ENCODE results near the gene DAGLB. TPM values are rescaled to one million over a fixed set of nuclear protein-coding genes. Genes with fewer than 3 reads are reported as not detected.

DAGLB gene
- total RNA-seq, 2 donors from 2014 or later, result 5.7 to 9.4 TPM

DNA sequence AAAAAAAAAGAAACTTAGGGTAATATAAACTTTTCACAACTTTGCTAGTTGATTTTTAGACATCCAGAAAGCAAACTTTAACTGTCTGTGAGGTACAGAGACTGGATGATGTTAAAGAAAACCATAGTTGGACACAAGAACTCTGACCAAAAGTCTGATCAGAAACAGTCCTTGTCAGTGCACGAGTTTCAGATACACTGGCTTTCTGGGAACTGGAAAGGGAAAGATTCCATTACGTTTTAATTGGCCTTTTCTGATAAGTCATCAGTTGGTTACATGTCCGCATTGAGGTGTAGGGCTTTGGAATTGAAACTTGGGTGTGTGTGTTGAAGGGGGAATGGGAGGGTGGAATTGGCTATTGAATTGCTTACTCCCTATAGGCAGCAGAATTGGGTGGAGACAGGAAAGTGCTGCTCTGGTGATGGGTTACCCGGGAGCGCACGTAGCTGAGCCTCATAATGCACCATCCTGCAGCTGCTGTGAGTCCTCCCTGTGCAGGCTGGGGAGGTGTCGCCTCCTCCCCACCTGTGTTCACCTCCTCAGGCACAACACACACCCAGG lies 59.9 kb downstream of the DAGLB start:
- Histone ChIP-seq H3K9me3 (no peaks in the 10 kb centered on the region), H3K4me1 (peaks cover 0 to 61% of the 10 kb centered on the region in 2 donors), H3K27me3 (no peaks in the 10 kb centered on the region), H3K36me3 (peaks cover 27% of the 10 kb centered on the region), H3K27ac (peak overlapping the region; percentile 37 to 46), H3K4me3 (no peak overlapping the region)
- TF ChIP-seq, protein P1, sequence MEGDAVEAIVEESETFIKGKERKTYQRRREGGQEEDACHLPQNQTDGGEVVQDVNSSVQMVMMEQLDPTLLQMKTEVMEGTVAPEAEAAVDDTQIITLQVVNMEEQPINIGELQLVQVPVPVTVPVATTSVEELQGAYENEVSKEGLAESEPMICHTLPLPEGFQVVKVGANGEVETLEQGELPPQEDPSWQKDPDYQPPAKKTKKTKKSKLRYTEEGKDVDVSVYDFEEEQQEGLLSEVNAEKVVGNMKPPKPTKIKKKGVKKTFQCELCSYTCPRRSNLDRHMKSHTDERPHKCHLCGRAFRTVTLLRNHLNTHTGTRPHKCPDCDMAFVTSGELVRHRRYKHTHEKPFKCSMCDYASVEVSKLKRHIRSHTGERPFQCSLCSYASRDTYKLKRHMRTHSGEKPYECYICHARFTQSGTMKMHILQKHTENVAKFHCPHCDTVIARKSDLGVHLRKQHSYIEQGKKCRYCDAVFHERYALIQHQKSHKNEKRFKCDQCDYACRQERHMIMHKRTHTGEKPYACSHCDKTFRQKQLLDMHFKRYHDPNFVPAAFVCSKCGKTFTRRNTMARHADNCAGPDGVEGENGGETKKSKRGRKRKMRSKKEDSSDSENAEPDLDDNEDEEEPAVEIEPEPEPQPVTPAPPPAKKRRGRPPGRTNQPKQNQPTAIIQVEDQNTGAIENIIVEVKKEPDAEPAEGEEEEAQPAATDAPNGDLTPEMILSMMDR (IDR thresholded peaks at IDR 0.05), result no peak
- DNase-seq (ENCODE audit: low spot score), result no peak

DNA sequence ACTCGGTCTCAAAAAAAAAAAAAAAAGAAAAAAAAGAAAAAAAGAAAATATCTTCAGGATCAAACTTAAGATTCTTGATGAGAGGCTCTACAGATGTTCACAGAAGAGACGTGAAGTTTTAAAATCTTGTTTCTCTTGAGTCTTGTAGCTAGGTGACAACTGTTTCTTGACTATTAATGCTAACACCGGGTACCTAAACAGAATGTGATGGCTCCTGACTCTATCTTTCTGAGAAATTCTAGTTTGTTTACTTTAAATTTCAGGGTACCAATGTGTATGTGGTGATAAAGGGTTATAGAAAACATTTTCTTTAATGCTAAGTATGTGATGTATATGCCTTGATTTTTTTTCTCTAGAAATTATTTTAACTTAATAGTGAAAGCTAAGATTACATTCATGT lies 61.0 kb downstream of the DAGLB start:
- no peak overlapping the region for H3K4me3 ChIP-seq
- peaks cover 0 to 67% of the 10 kb centered on the region in 2 donors for H3K4me1 ChIP-seq
- TF ChIP-seq, protein P1 (IDR thresholded peaks at IDR 0.05), result no peak
- no peak for DNase-seq (ENCODE audit: low spot score)
- no peak overlapping the region for H3K27ac ChIP-seq
- H3K36me3 ChIP-seq, result peaks cover 23% of the 10 kb centered on the region
- H3K27me3 ChIP-seq, result no peaks in the 10 kb centered on the region
- no peaks in the 10 kb centered on the region for H3K9me3 ChIP-seq

DNA sequence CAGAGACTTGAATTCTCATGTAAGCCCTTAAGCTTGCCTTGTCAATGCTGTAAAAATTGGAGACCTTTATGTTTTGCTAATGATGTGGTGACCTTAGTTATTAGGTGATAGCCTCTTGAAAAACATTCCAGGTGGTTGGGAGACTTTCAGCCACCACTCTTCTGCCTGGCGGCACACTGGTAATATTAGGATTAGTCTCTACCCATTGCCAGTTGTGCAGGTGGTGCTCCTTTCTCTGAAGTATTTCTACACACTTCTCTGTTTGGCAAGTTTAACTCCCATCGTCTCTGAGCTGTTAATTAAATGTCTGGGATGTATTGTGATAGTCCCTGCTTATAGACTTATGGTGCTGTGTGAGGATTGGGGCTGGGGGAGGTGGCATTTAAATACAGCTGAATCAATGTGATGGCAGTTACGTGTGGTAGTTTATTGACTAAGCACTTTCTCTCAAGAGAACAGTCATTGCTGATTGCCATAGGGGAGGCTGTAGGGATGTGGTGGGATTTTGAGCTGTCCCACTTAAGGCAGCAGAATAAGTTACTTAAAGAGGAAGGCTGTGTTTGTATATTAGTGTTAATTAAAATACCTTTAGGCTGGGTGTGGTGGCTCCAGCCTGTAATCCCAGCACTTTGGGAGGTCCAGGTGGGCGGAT lies 61.7 kb downstream of the DAGLB start:
- no peak overlapping the region for H3K4me3 ChIP-seq
- H3K9me3 ChIP-seq, result no peaks in the 10 kb centered on the region
- DNase-seq (ENCODE audit: low spot score), result no peak
- H3K27me3 ChIP-seq, result no peaks in the 10 kb centered on the region
- H3K4me1 ChIP-seq, result peaks cover 0 to 75% of the 10 kb centered on the region in 2 donors
- peaks cover 23% of the 10 kb centered on the region for H3K36me3 ChIP-seq
- H3K27ac ChIP-seq, result peak overlapping the region; percentile 52 to 64
- TF ChIP-seq, protein P1 (IDR thresholded peaks at IDR 0.05), result no peak

DNA sequence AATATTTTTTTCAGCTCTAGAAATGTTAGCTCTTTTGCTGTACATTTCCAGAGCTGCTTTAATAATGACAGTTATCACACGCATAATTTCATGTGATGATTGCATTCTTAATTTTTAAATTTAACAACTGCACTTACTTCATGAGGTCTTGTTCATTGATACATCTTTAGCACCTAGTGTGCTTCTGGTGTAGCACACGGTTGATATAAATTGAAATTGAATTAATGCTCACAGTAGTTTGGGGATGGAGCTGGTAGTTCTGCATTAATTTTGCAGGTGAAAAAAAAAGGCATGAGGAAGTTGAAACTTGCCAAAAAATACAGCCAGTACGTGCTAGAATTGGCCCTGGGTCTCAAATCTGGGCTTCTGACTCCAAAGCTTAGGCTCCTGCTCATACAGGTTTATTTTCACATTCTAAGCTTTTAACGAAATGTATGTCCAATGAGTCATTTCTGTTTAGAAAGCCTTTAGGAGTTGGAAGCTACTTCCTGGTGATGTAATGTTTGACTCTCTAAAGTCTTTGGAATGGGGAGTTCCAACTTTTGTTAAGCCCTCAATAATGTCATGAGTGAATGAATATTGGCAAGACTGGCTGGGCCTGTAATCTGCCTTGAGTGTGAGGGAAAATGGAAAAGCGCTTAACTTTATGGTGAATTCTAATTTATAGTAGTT lies 62.5 kb downstream of the DAGLB start:
- TF ChIP-seq, protein P1 (IDR thresholded peaks at IDR 0.05), result no peak
- no peak overlapping the region for H3K4me3 ChIP-seq
- H3K9me3 ChIP-seq, result no peaks in the 10 kb centered on the region
- DNase-seq (ENCODE audit: low spot score), result no peak
- no peaks in the 10 kb centered on the region for H3K27me3 ChIP-seq
- H3K4me1 ChIP-seq, result peaks cover 0 to 83% of the 10 kb centered on the region in 2 donors
- H3K36me3 ChIP-seq, result peaks cover 23% of the 10 kb centered on the region
- H3K27ac ChIP-seq, result peak overlapping the region; percentile 52 to 64

DNA sequence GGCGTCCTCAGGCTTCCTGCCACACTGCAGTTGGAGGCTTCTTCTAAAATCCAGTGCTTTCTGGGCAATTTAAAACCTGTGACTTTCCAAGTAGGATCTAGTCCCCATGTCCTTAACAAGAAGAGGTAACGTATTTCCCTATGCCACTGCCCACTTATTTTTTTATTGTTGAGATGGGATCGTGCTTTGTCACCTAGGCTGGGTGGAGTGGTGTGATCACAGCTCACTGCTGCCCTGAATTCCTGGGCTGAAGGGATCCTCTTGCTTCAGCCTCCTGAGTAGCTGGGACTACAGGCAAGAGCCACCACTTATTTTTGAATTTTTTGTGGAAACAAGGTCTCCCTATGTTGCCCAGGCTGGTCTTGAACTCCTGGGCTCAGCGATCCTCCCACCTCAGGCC lies 63.4 kb downstream of the DAGLB start:
- no peak overlapping the region for H3K4me3 ChIP-seq
- peaks cover 18% of the 10 kb centered on the region for H3K36me3 ChIP-seq
- peaks cover 0 to 88% of the 10 kb centered on the region in 2 donors for H3K4me1 ChIP-seq
- no peaks in the 10 kb centered on the region for H3K9me3 ChIP-seq
- no peak for DNase-seq (ENCODE audit: low spot score)
- TF ChIP-seq, protein P1 (IDR thresholded peaks at IDR 0.05), result no peak
- peak overlapping the region; percentile 52 to 64 for H3K27ac ChIP-seq
- H3K27me3 ChIP-seq, result no peaks in the 10 kb centered on the region

Measured in right atrium auricular region (tissue), 2 donors.